LNCaP clone FGC (cell line): Measurements from ENCODE around the gene TRIM68.

Experiments
- DNase-seq: peaks from one replicate; pipeline ENCODE4 v3.0.0-alpha.2; 2011; ENCODE audit warnings: low read depth
- H3K4me3 ChIP-seq: 2 replicates; pipeline ENCODE4 v1.5.1; 2011; ENCODE audit warnings: mild to moderate bottlenecking, low read depth, low read length, control low read depth
- CTCF ChIP-seq: IDR thresholded peaks from 2 replicates; pipeline ENCODE4 v1.5.1; 2012; ENCODE audit warnings: mild to moderate bottlenecking; ENCODE audit not compliant: control insufficient read depth, insufficient read depth; ENCODE audit errors: extremely low read depth

Gene TRIM68

GRCh38 chr11:4636136-4636535, 28.1 kb upstream of the TRIM68 start:
- peak; percentile 90 for DNase-seq
- H3K4me3 ChIP-seq, result no peak overlapping the region
- TF ChIP-seq CTCF, result no peak

- no peak overlapping the region for H3K4me3 ChIP-seq
- DNase-seq, result peak; percentile 95
- TF ChIP-seq CTCF, result peak; percentile 81
Measured at GRCh38 chr11:4626207-4627099, 18.4 kb upstream of the TRIM68 start.

- H3K4me3 ChIP-seq, result no peak overlapping the region
- DNase-seq, result no peak
- no peak for TF ChIP-seq CTCF
Measured at GRCh38 chr11:4619514-4619913, 11.5 kb upstream of the TRIM68 start.

- no peak for TF ChIP-seq CTCF
- DNase-seq, result no peak
- H3K4me3 ChIP-seq, result no peak overlapping the region
Measured at GRCh38 chr11:4615856-4616444, 7.9 kb upstream of the TRIM68 start.

GRCh38 chr11:4611986-4612385, 4.0 kb upstream of the TRIM68 start:
- H3K4me3 ChIP-seq, result no peak overlapping the region
- no peak for TF ChIP-seq CTCF
- DNase-seq, result no peak

GRCh38 chr11:4610258-4610935, 2.4 kb upstream of the TRIM68 start:
- no peak for DNase-seq
- no peak overlapping the region for H3K4me3 ChIP-seq
- TF ChIP-seq CTCF, result no peak
